ENCODE measurements around the gene SLC35F6. TPM values are rescaled to one million over a fixed set of nuclear protein-coding genes. Genes with fewer than 3 reads are reported as not detected.

Gene SLC35F6
- total and polyA plus RNA-seq, 9 of the 15 experiments (the other 6 are each of a cell fraction or from before 2014, with no cell fraction given): 11.9 to 47.3 (median 22.5) TPM

GRCh38 chr2:26715528-26716270, 48.4 kb upstream of the SLC35F6 start:
- Histone ChIP-seq H3K36me3 (ENCODE audit: control insufficient read depth, insufficient read depth, low read length) (no peaks in the 10 kb centered on the region), H3K27me3 (ENCODE audit: control insufficient read depth in 2 of 2, insufficient read depth in 2 of 2, low read length in 2 of 2) (peaks cover 5 to 31% of the 10 kb centered on the region in 2 experiments; a peak in 4 of 5 replicates), H4K20me1 (replicated peaks; ENCODE audit: control insufficient read depth, insufficient read depth, low read length) (no peaks in the 10 kb centered on the region), H2AFZ (ENCODE audit: low read depth, low read length) (no peak overlapping the region), H3K9ac (ENCODE audit: insufficient read depth in 1 of 2, low read depth in 2 of 2, low read length in 2 of 2) (no peak overlapping the region), H3K4me1 (replicated peaks in 1 of 2; ENCODE audit: control insufficient read depth in 2 of 2, insufficient read depth in 2 of 2, low read length in 2 of 2) (peaks cover 0 to 6% of the 10 kb centered on the region in 2 experiments; a peak in 2 of 5 replicates), H3K79me2 (ENCODE audit: control insufficient read depth, insufficient read depth, low read length) (no peaks in the 10 kb centered on the region), H3K4me2 (ENCODE audit: insufficient read depth, low read length) (no peak overlapping the region), H3K27ac (ENCODE audit: extremely low read depth, low read depth, low read length) (no peak overlapping the region), H3K9me3 (replicated peaks; ENCODE audit: control insufficient read depth, insufficient read depth, low read depth, low read length) (no peaks in the 10 kb centered on the region), H3K9me1 (ENCODE audit: control insufficient read depth, insufficient read depth, low read length) (no peaks in the 10 kb centered on the region), H3K4me3 (no peak overlapping the region)
- in situ Hi-C loops (cut with MboI): no loop called here
- BruUV-seq (replicated peaks): no TSS peak
- ATAC-seq (no peak), DNase-seq (ENCODE audit: extremely low read depth in 1 of 4, low spot score in 3 of 4) (no peak), FAIRE-seq (no peak)
- TF ChIP-seq ZKSCAN1 (IDR thresholded peaks at IDR 0.05; ENCODE audit: low read depth, low read length) (no peak), ZBTB1 (CRISPR knock-in tag; IDR thresholded peaks at IDR 0.05; ENCODE audit: borderline replicate concordance, low read depth) (no peak), ZFP36 (IDR thresholded peaks at IDR 0.05; ENCODE audit: low read depth, low read length, partially characterized antibody) (peak; percentile 77), ZHX1 (conservative IDR thresholded peaks at IDR 0.05; ENCODE audit: low read length) (no peak), ADNP (tag; IDR thresholded peaks at IDR 0.05) (0 out of 2 replicates have a peak, but pooled peaks have one; percentile 27), BCOR (IDR thresholded peaks at IDR 0.05) (peak; percentile 60; the same call in 1 of the 2 replicates), PTBP1 (IDR thresholded peaks at IDR 0.05; ENCODE audit: low read depth, low read length) (0 out of 2 replicates have a peak, but pooled peaks have one; percentile 61), KDM1A (IDR thresholded peaks at IDR 0.05) (0 out of 4 replicates have a peak, but pooled peaks of 1 of the 2 experiments have one; percentile 13)
- ChIA-PET POLR2A (interaction anchor here (1.4 kb wide), 1 partner anchor 8 kb away, joined by 3 read pairs; no protein-coding TSS in a partner anchor), CTCF (ENCODE audit: low intra/inter-chr PET ratio) (no interaction called here)
- 15% methylated on average over 12 of the region's 13 CpGs for WGBS (ENCODE audit: insufficient coverage, low coverage, missing lambda C conversion rate)
- intact Hi-C loops (cut with micrococcal nuclease): no loop called here

Data from K562 (cell line).